ENCODE results near the gene KIFC1.
"Not testable (repeated sequence)": the region's sequence is repeated elsewhere in the genome, so short reads cannot be mapped to it uniquely, and the experiment has no call there.

The KIFC1 gene

GRCh38 chr6:33390767-33391277, 801 bp upstream of the KIFC1 start:
- TF ChIP-seq CTCF (IDR thresholded peaks at IDR 0.05; ENCODE audit: insufficient read depth, missing control alignments), result no peak
- FAIRE-seq, result no peak

GRCh38 chr6:33391922-33392594, 435 bp downstream of the KIFC1 start:
- no peak for TF ChIP-seq CTCF (IDR thresholded peaks at IDR 0.05; ENCODE audit: insufficient read depth, missing control alignments)
- FAIRE-seq, result no peak

More at GRCh38 chr6:33390767-33391277, 801 bp upstream of the KIFC1 start:
- DNase-seq (ENCODE audit: insufficient read length, low spot score), result no peak

GRCh38 chr6:33392595-33392948, 949 bp downstream of the KIFC1 start:
- no peak for TF ChIP-seq CTCF (IDR thresholded peaks at IDR 0.05; ENCODE audit: insufficient read depth, missing control alignments)
- DNase-seq (ENCODE audit: insufficient read length, low spot score), result no peak
- FAIRE-seq, result no peak

More at GRCh38 chr6:33391922-33392594, 435 bp downstream of the KIFC1 start:
- DNase-seq (ENCODE audit: insufficient read length, low spot score), result no peak

GRCh38 chr6:33392979-33393378, 1.4 kb downstream of the KIFC1 start:
- no peak for FAIRE-seq
- no peak for TF ChIP-seq CTCF (IDR thresholded peaks at IDR 0.05; ENCODE audit: insufficient read depth, missing control alignments)

GRCh38 chr6:33397541-33397940, 5.9 kb downstream of the KIFC1 start:
- no peak for FAIRE-seq
- no peak for DNase-seq (ENCODE audit: insufficient read length, low spot score)
- no peak for TF ChIP-seq CTCF (IDR thresholded peaks at IDR 0.05; ENCODE audit: insufficient read depth, missing control alignments)

More at GRCh38 chr6:33392979-33393378, 1.4 kb downstream of the KIFC1 start:
- DNase-seq (ENCODE audit: insufficient read length, low spot score), result no peak

- FAIRE-seq; DNase-seq (ENCODE audit: insufficient read length, low spot score): not testable (repeated sequence)
Measured at GRCh38 chr6:33398601-33399000, 7.0 kb downstream of the KIFC1 start.

- not testable (repeated sequence) for FAIRE-seq; DNase-seq (ENCODE audit: insufficient read length, low spot score)
Measured at GRCh38 chr6:33399881-33400280, 8.3 kb downstream of the KIFC1 start.

- DNase-seq (ENCODE audit: insufficient read length, low spot score) (no peak), FAIRE-seq (no peak)
- no peak for TF ChIP-seq CTCF (IDR thresholded peaks at IDR 0.05; ENCODE audit: insufficient read depth, missing control alignments)
Measured at GRCh38 chr6:33404884-33405283, 13.3 kb downstream of the KIFC1 start.

Data from D721Med (cell line).